NCI-H446 treated with DMSO at 0.1 percent for 48 hours (cell line): Measurements from ENCODE around the gene CYP2W1.

Experiments
- DNase-seq: peaks from one replicate; lab custom pipeline; 2025; lab: John Stamatoyannopoulos, UW

The CYP2W1 gene

DNA sequence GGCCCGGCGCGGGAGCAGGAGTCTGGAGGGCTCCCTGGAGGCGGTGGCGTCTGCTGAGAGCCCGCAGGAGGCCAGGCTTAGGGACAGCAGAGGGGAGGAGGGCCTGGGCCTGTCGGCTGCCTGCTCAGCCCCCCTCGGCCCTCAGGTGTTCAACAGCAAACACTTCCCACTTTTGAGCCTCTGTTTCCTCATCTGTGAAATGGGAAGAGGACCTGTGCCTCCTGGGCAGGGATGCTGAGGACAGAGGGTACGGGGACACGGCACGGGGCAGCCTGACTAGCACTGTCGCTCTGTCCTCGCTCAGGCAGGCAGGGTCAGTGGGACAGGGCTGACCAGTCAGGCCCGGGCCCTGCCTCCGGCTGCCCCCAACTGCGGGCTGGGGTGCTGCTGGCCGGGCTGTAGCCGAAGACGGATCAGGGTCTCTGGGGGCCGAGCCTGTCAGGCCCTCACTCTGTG, 663 bp downstream of the CYP2W1 start:
- DNase-seq, result no peak

GRCh38 chr7:984361-985126, 1.6 kb downstream of the CYP2W1 start:
- DNase-seq, result no peak

DNA sequence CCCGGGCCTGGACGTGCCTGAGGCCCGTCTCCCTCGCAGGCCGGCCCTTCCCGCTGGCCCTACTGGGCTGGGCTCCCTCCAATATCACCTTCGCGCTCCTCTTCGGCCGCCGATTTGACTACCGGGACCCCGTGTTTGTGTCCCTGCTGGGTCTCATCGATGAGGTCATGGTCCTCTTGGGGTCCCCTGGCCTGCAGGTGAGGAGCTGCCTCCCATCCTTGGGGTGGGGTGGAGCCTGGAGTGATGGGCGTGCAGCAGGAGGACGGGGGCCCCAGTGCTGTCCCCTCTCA, 2.1 kb downstream of the CYP2W1 start:
- no peak for DNase-seq

GRCh38 chr7:985915-986741, 3.1 kb downstream of the CYP2W1 start:
- no peak for DNase-seq

DNA sequence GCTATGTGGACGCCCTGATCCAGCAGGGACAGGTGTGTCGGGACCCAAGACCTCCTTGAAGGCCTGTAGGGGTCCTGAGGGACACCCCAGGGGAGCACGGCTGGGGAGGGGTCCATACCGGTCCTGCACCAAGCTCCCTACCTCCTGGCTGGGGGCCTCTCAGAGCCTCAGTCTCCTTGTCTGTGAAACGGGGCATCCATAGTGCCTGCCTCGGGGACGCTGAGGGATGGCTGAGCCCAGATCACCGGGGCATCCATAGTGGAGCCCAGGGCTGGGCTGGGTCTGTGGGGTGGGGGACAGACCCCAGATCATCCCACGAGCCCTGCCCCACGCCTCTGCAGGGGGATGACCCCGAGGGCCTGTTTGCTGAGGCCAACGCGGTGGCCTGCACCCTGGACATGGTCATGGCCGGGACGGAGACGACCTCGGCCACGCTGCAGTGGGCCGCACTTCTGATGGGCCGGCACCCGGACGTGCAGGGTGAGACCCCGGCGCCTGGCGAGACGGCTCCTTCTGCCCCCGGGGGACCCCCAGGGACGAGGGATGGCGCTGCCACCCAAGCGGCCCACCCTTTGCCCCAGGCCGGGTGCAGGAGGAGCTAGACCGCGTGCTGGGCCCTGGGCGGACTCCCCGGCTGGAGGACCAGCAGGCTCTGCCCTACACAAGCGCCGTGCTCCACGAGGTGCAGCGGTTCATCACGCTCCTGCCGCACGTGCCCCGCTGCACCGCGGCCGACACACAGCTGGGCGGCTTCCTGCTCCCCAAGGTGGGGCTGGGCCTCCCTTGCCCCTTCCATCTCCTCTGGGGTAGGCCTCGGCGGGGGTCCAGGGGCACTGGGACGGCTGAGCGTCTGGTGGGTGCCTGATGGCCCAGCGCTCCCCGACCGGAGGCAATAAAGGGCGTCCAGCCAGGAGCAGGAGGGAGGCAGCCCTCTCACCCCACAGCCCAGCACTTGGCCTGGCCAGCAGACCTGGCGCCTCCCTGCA, 4.1 kb downstream of the CYP2W1 start:
- DNase-seq, result no peak

DNA sequence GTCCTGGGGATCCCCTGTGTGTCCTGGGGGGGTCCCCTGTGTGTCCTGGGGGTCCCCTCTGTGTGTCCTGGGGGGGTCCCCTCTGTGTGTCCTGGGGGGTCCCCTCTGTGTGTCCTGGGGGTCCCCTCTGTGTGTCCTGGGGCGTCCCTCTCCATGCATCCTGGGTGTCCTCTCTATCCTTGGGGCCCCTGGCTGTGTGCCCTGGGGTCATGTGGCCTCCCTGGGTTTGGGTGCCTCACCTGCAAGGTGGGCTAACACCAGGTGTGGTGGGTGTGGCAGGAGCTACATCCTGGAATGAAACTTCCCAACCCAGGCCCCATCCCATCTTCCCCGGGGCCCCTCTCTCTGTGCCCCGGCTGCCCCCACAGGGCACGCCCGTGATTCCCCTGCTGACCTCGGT, 4.9 kb downstream of the CYP2W1 start:
- DNase-seq, result no peak

- DNase-seq, result no peak
Observed at GRCh38 chr7:988426-988911, 5.5 kb downstream of the CYP2W1 start.

DNA sequence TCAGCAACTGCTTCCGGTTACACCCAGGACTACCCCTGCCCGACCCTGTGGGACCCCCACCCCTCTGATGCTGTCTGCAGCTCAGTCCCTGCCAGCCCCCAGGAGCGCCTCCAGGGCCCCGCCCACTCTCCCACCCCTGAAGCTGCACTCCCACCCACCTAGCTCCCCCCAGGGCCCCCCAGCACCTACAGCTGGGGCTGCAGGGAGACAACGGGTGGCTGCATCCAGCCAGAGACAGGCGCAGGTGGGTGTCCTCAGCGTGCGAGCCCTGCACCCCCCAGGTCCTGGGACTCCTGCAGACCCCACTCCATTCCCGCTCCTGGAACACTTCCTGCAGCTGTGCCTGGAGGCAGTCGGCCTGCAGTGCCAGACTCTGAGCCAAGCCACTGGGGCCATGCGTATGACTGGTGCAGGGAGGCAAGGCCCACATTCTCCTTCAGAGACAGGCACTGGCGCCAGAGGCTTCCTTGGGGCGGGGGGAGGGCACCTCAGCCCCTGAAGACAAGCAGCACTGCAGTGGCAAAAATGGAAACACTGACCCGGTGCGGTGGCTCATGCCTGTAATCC, 6.1 kb downstream of the CYP2W1 start:
- no peak for DNase-seq

GRCh38 chr7:990352-990932, 7.5 kb downstream of the CYP2W1 start:
- no peak for DNase-seq

- no peak for DNase-seq
Observed at GRCh38 chr7:990933-991728, 8.2 kb downstream of the CYP2W1 start.

DNA sequence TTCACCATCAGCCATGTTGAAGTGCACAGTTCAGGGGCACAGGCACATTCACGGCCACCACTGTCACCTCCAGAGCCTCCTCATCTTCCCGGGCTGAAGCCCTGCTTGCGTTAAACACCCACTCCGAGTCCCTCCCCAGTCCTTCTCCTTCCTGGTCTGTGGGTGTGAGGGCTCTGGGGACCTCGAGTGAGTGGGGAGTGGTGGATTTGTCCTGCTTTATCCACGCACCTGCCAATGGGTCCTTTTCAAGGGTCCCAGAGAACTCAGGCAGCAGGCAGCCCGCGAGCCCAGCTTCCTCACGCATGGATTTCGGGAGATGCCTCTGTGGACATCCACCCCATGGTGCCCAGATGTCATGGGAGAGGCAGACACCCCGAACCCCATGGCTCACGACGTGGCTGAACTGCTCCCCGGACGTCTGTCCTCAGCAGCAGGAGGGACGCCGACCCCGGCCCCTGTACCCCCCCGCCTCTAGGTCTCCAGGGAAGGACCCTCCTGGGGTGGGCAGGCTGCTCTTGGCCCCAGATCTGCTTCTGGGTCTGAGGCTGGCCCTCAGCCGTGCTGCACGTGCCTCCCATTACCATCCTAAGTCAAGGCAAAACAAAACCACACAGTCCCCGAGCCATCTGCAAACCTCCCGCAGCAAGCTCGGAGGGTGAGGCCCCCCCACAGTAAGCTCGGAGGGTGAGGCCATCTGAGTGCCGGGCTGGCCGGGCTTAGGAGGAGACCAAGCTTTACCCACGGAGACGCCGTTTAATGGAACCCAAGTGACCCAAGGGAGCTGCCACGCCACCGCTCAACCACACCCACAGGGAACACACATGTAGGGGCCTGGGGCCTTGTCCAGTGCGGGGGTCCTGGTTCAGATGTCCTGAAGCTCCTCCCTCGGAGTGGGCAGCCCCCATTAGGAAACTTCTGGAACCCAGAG, 9.0 kb downstream of the CYP2W1 start:
- DNase-seq, result no peak

- DNase-seq, result peak; percentile 81
Observed at GRCh38 chr7:992709-993607, 10.0 kb downstream of the CYP2W1 start.

- DNase-seq, result no peak
Observed at GRCh38 chr7:994592-995308, 11.8 kb downstream of the CYP2W1 start.

DNA sequence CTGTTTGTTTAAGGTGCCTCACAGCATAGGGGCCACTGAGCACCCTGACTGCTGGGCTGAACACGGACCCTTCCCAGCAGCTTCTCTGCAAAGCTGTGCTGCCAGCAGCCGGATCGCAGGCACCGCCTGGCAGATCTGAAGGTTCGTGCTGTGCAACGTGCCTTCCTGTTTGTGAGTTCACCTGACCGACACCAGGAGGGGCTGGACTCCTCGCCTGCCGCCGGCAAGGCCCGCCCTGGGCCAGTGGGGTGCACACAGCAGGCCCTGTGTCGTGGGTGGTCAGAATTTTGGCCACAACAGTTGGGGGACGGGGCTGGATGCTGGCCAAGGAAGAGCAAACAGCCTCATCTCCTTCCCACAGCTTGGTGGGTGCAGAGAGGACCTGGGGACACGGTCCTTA, 12.6 kb downstream of the CYP2W1 start:
- DNase-seq, result no peak

- DNase-seq, result no peak
Observed at GRCh38 chr7:996079-996872, 13.3 kb downstream of the CYP2W1 start.

- DNase-seq, result no peak
Observed at GRCh38 chr7:997404-998395, 14.7 kb downstream of the CYP2W1 start.
